Cardiac septum (tissue), 1 donor: ENCODE results near the gene DUSP3. TPM values are rescaled to one million over a fixed set of nuclear protein-coding genes. Genes with fewer than 3 reads are reported as not detected.

Experiments
- total RNA-seq: library from RNA; stranded (reverse); fragmentation: NEBNext Ultra II Directional; extraction: Animal tissue kit (Norgen Biotek cat#: 25700); gene quantifications from one replicate; pipeline ENCODE4 v1.2.1, GENCODE V29; 2021
- donor health status: DM: no; HTN: no; CAD: no.

The DUSP3 gene
- total RNA-seq, 1 donor from 2014 or later = 224 TPM

Other genes with a start within 250 kb of the DUSP3 start
- 3.5 TPM for gene ETV4, start 232.6 kb downstream of the DUSP3 start, total RNA-seq
- 19.8 TPM for gene MEOX1, start 117.1 kb downstream of the DUSP3 start, total RNA-seq
- 0.24 TPM for gene SOST, start 20.2 kb downstream of the DUSP3 start, total RNA-seq
- gene CFAP97D1, start 1.5 kb upstream of the DUSP3 start, total RNA-seq = not detected
- 20.0 TPM for gene MPP3, start 54.2 kb upstream of the DUSP3 start, total RNA-seq
- 13.7 TPM for gene CD300LG, start 68.2 kb upstream of the DUSP3 start, total RNA-seq
- 13.8 TPM for gene MPP2, start 128.6 kb upstream of the DUSP3 start, total RNA-seq
- not detected for gene PPY, start 163.5 kb upstream of the DUSP3 start, total RNA-seq
- gene PYY, start 175.0 kb upstream of the DUSP3 start, total RNA-seq = not detected
- gene NAGS, start 225.6 kb upstream of the DUSP3 start, total RNA-seq = 0.51 TPM
- gene TMEM101, start 236.0 kb upstream of the DUSP3 start, total RNA-seq = 12.4 TPM